Islet of Langerhans (tissue), 1 donor: ENCODE data around the gene HSD3B2.
A peak's percentile ranks its signal among the peaks of the same experiment; 100 is the strongest.
"Not testable (repeated sequence)": the region's sequence is repeated elsewhere in the genome, so short reads cannot be mapped to it uniquely, and the experiment has no call there.

Source experiments
- FAIRE-seq: peaks from one replicate; lab custom pipeline; 2011; peaks lifted over from hg19 to GRCh38; lab: Jason Lieb, UNC

The HSD3B2 gene

DNA sequence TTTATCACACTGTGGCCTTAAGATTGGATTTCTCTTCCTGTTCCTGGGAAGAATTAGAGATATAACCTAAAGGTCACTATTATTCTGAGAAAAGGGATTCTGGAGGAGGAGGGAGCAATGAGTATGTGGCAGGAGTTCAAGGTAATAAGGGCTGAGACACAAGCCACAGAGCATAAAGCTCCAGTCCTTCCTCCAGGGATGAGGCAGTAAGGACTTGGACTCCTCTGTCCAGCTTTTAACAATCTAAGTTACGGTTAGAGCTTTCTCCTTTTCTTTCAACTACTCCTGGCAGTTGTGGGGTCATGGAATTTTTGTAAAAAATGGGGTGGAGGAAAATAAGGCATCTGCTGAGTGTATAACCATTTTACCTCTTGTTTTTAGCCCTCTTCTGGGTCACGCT lies at the start of gene HSD3B2:
HSD3B2 (plus strand) TSS at position 201 of the 400 bp plus-strand sequence. CDS start 270 bp downstream, outside the sequence.
- no peak for FAIRE-seq

GRCh38 chr1:119366424-119366823 lies 48.5 kb upstream of the HSD3B2 start:
- no peak for FAIRE-seq

DNA sequence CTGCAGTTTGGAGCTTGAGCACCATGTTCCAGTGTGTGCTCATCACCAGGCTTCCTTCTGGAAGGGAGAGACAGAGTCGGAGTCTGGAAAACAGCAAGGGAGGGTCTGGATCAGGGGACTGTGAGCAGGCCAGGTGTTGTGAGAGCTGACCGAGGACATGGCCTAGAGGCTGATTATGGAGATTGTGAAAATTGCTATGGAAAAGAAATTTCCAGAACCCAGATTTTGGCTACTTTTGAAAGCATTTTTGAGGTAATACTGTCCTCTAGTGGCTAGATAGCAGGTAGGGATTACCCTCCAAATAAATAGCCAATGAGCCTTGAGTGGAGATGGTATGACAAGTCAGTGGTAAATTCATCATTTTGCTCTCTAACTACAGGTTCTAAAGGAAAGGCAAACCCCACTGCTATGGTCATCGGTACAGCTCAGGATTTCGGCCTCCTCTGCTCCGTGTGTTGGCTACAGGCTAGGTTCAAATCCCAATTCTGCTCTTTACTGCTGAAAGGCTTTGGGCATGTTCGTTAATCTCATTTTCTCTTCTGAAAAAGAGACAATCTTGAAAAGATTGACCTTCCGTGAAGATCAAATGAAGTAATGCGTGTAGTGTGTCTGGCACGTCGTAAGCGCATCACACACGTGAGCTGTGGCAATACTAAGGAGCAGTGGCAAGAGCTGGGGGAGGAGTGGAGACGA lies 47.4 kb upstream of the HSD3B2 start:
- FAIRE-seq: peak; percentile 76

GRCh38 chr1:119368554-119368953 lies 46.4 kb upstream of the HSD3B2 start, which contains the start of gene HAO2:
Gene HAO2 (plus strand): TSS chr1:119368785. CDS start chr1:119381086, 12,301 bp downstream.
- FAIRE-seq: no peak

DNA sequence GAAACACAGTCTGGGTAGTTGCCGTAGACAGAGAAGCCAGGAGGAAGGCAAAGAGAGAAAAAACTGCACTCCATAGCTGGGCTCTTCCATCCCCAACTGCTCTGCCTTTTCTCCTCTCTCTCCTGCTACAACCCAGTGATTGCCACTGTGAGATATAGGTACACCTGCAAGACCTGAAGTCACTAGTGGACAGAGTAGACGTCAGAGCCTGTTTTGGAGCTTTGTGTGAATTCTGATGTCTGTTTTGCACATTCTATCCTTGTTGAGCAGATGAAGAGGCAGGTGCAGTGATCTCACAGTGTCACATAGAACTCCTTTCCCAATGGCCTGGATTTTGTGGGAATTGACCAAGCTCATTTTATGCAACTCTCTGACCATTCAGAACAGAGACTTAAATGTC lies 44.2 kb upstream of the HSD3B2 start:
- FAIRE-seq: no peak

DNA sequence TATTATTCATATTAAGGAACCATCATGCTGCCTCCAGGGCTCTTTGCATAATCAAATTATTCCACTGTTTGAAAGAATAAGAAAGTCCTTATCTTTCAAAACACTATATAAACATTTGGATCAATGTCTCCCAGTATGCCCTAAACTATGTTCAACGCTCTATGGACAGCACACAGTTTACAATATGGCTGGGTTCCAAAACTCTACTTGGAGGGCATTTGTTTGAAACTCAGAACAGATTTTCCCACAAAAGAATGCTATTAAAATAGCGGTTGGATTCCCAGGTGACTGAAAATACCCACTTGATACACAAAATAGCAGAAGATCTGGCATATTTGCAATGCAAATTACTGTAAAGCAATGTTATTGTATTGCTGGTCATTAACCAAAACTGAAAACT lies 43.1 kb upstream of the HSD3B2 start:
- no peak for FAIRE-seq

- no peak for FAIRE-seq
These were observed 42.4 kb upstream of the HSD3B2 start for GRCh38 chr1:119372503-119373086.

DNA sequence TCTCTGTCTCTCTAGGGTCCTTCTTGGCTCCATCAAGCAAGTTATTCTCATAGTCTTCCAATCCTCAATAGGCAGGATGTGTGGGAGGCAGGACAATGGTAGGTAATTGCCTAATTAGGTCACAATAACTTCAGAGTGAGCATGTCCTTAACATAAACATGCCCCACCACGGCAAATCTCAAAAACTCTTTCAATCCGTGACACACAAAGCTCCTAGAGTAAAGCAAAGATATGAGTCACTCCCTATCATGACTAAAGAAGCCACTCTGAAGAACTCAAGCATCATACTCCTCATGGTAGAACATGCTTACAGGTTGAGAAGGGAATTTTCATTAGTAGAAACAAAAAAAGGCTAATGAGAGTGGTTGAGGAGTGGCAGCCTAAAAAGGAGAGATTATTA lies 41.5 kb upstream of the HSD3B2 start:
- no peak for FAIRE-seq

DNA sequence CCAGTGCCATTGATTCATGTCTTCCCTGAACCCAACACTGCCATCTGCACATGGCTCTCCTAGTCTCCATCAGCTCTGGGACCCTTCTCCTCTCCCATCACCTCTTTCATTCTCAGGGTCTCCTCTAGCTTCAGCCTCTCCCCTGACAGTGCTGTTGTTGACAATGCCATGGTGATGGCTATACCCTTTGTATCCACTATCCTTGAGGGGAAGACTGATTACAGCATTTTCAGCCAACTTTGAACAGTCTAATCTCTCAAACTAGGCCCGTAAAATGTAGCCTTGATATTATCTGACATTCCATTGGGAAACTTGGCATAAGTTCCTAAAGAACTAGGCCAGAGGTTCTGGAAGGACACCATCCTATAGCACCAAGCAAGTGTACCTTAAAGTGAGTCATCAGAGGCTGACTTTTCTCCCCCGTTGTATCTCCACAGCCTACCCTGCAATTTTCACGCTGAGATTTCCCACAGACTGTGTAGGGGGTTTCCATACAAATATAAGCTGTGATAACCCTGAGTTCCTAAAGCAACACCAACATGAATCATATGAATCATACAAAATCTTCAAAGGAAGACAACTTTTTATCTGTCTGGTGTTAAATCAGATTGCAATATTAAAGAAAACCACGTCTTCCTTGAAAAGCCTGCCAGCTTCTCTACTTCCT lies 40.6 kb upstream of the HSD3B2 start:
- FAIRE-seq: no peak

GRCh38 chr1:119375366-119375765 lies 39.6 kb upstream of the HSD3B2 start:
- no peak for FAIRE-seq

DNA sequence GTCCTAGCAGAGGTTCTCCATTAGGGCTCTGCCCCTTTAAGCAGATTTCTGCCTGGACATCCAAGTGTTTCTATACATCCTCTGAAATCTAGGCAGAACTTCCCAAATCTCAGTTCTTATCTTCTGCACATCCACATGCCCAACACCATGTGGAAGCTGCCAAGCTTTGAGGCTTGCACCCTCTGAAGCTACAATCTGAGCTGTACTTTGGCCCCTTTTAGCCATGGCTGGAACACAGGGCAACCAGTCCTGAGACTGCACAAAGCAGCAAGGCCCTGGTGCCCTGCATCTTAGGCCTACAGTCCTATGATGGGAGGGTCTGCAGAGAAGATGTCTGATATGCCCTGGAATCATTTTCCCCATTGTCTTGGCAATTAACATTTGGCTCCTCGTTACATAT lies 38.4 kb upstream of the HSD3B2 start:
- no peak for FAIRE-seq

GRCh38 chr1:119377594-119377993 lies 37.4 kb upstream of the HSD3B2 start:
- FAIRE-seq: not testable (repeated sequence)

DNA sequence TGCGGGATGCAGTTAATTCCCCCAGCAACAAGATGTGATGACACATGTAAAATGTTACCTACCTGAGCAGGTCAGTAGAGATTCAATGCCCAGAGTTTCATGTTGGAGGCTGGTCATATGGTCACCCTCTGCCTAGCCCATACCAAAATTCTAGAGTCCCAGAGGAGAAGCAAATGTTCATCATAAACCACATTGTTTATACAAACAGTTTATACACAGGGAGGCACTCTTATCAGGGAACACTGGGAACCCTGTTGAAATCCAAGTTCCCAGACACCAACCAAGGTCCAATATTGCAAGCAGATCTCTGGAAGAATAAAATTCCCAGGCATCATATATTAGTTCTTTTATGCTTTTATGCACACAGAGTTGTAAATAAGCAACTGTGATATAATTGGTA lies 35.8 kb upstream of the HSD3B2 start:
- no peak for FAIRE-seq

- FAIRE-seq: no peak
These were observed 34.6 kb upstream of the HSD3B2 start for GRCh38 chr1:119380304-119380703.

- no peak for FAIRE-seq
These were observed 33.8 kb upstream of the HSD3B2 start for GRCh38 chr1:119380983-119381662.

DNA sequence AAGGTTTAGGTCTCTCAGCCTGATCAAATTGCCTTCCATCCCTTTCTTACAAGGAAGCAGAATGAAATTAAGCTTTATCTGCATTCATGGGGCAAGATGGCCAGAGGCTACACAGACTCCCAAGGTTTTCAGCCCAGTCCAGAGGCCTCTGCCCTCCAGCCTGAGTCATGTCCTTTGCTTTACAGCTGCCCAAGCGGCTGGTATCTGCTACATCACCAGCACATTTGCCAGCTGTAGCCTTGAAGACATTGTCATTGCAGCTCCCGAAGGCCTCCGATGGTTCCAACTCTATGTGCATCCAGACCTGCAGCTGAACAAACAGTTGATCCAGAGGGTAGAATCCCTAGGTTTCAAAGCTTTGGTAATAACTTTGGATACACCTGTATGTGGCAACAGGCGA lies 30.4 kb upstream of the HSD3B2 start:
- FAIRE-seq: no peak

DNA sequence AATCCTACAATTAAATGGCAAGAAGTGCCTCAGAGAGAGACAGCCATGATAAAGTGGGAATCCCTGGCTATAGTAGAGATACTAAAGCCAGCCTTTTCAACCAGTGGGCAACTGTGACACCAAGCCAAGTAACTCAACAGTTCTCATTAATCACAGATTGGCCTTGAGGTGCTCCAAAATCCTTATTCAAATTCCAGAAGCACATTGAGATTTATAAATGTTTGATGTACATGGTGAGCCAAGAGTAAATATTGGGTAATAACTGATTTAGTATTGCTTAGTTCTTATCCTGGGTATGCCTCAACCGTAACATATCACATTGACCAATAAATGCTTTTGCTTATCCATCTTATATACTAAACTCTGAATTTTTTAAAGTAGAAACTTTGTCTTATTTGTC lies 29.3 kb upstream of the HSD3B2 start:
- FAIRE-seq: no peak

GRCh38 chr1:119387858-119388257 lies 27.1 kb upstream of the HSD3B2 start:
- no peak for FAIRE-seq

DNA sequence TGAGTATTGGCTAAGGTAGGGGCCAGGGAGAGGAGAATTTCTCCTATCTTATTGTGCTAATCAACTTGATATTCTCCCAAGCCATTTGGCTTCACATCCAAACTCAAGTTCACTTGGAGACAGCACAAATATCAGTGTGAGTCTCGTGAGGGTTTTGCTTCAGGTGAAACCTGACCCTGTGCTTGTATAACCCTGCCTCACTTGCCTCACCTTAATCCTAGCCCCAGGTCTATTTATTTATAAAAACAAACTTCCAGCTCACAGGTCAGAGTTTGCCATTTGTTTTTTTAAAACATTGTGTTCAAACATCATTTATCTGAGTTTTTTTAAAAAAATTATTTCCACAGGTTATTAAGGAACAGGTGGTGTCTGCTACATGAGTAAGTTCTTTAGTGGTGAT lies 26.5 kb upstream of the HSD3B2 start:
- no peak for FAIRE-seq

DNA sequence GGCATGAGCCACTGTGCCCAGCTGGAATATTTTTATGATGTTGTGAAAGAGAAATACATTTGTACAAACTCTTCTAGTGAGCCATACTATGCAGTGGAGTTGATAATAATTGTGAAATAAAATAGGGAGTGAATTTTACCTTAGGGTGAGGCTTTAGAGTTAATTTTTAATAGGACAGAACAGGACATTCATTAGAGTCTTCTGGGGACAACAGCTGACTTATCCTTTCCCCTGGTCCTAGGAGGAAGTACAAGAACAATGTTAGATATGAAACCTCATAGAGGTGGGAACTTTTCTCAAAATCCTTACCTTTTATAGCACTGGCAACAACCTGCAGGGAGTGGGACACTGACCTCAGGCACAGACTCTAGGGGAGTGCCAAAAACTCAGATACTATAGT lies 24.4 kb upstream of the HSD3B2 start:
- FAIRE-seq: no peak

- FAIRE-seq: no peak
These were observed 23.2 kb upstream of the HSD3B2 start for GRCh38 chr1:119391749-119392148.

- FAIRE-seq: no peak
These were observed 20.9 kb upstream of the HSD3B2 start for GRCh38 chr1:119394085-119394484.

- no peak for FAIRE-seq
These were observed 18.0 kb upstream of the HSD3B2 start for GRCh38 chr1:119396982-119397381.
